Right cardiac atrium (tissue), 5 donors: ENCODE data around the gene CHD2. TPM values are rescaled to one million over a fixed set of nuclear protein-coding genes. Genes with fewer than 3 reads are reported as not detected.
A peak's percentile ranks its signal among the peaks of the same experiment; 100 is the strongest.
"Not testable (repeated sequence)": the region's sequence is repeated elsewhere in the genome, so short reads cannot be mapped to it uniquely, and the experiment has no call there.

Experiments used
- ATAC-seq, 2 donors: fragments of 200-7000 bp; cut with Tn5 transposase; one replicate each; pipeline versions ENCODE4 v1.8.0 to v1.9.1; 2020; ENCODE audit warnings: moderate library complexity in 2 of 2, mild to moderate bottlenecking in 1 of 2
- DNase-seq, 3 donors: peaks; one replicate each; pipeline ENCODE4 v3.0.0-alpha.2; 2020
- H3K27ac ChIP-seq: one replicate; pipeline ENCODE4 v1.5.1; 2013; ENCODE audit warnings: mild to moderate bottlenecking, low read length, control low read depth, moderate library complexity
- H3K27me3 ChIP-seq: one replicate; pipeline ENCODE4 v1.6.1; 2013; ENCODE audit not compliant: control insufficient read depth, insufficient read depth
- H3K4me1 ChIP-seq: one replicate; pipeline ENCODE4 v1.6.1; 2013; ENCODE audit warnings: low read length; ENCODE audit not compliant: control insufficient read depth, insufficient read depth
- H3K4me3 ChIP-seq: one replicate; pipeline ENCODE4 v1.5.1; 2013; ENCODE audit warnings: low read length, control low read depth
- H3K9me3 ChIP-seq: one replicate; pipeline ENCODE4 v1.6.1; 2013; ENCODE audit warnings: low read length; ENCODE audit not compliant: control insufficient read depth
- WGBS: extraction: QIAGEN DNeasy Blood & Tissue Kit; methylation state at CpG from one replicate; pipeline ENCODE4 v1.1.7; 2013; 5-methylcytosine and 5-hydroxymethylcytosine counted together
- intact Hi-C, 4 donors: fragments of 100-400 bp; cut with DNase I; formaldehyde crosslinking; loops; one replicate each; pipeline versions ENCODE4 v1.11.0 to v1.14.0; 2022 to 2023
- polyA plus RNA-seq: library from polyadenylated mRNA; stranded (reverse); fragments of 200-250 nt; gene quantifications from one replicate; pipeline ENCODE4 v1.2.3, GENCODE V29; 2013
- total RNA-seq, 4 donors: library from RNA; stranded (reverse); fragmentation: NEBNext Ultra II Directional; extraction: Animal tissue kit (Norgen Biotek cat#: 25700); gene quantifications; one replicate each; pipeline ENCODE4 v1.2.1, GENCODE V29; 2021
- donor health status: healthy with polysubstance abuse.
- donor health status: DM: no; HTN: yes; CAD: no.
- donor health status: DM: no; HTN: no; CAD: no.
- donor health status: DM: no; HTN: yes; CAD: no; lungs with severe emphysema.
- donor health status: DM: yes; HTN: yes; CAD: no.

CHD2 gene
- total and polyA plus RNA-seq, 5 donors, result 28.4 to 83.6 (median 64.3) TPM

DNA sequence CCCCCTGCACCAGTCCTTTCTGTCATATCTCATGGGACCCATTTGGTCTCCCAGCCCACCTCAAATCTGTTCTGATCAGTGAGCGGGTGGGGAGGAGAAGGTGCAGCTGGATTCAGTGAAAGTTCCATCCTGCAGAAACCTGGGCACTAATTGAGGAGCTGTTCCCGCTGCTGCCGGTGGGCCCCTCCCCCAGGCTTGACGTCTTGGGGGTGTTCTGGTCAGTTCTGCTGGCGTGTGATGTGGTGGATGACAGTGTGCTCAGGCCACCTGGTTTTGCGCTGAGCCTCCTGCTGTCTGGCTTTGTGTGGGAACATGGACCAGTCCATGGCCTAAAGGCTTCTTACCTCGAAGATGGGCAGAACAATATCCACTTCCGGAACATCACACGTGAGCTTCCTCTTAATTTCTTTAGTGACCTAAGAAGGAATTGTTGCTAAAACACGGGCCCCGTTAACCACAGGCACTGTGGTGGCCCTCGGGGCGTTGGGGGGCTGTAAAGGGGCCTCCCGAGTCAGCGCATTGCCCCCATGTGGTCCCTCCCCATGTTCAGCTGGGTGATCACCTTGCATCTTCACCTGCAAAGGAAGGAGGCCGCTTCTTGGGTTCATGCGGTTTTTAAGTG, 129.2 kb downstream of the CHD2 start:
- intact Hi-C loops, result loop anchor here in 1 of 4 donors (10.0 kb wide), 1 partner anchor 225 kb away; no protein-coding TSS in a partner anchor
- 60% methylated on average over 17 of the region's 17 CpGs for WGBS
- ATAC-seq (peak; percentile 3 to 12), DNase-seq (peak; percentile 59 to 79 (median 68))
- H3K27ac ChIP-seq, result peak overlapping the region; percentile 93
- no peak overlapping the region for H3K4me3 ChIP-seq
- no peaks in the 10 kb centered on the region for H3K27me3 ChIP-seq
- peaks cover 26% of the 10 kb centered on the region for H3K4me1 ChIP-seq
- no peaks in the 10 kb centered on the region for H3K9me3 ChIP-seq

DNA sequence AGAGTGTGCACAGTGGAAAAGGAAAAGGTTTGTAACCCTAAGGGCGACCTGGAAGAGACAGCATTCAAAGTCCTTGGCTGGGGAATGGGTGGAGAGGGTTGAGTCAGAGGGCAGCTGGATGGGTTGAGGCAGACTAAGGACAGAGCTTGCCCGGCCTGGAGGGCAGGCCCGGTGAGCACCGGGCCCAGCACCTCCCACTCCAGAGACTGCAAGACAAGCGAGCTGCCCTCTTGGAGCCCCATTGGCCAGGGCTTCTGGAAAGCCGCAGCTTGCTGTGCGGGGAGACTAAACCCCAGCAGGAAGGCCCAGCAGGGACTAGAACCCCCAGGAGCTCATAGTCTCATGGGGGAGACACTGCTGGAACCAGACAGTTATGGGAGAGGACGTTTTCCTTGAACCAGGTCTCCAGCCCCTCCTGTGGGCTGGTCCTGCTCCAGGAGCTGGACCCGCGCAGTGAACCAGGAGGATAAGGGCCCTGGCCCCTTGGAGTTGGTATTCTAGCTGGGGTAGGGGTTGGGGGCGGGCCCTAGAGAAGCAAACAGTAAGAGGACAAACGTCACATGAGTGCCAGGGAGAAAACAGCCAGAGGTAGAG, 129.8 kb downstream of the CHD2 start:
- Histone ChIP-seq H3K27ac (no peak overlapping the region), H3K27me3 (no peaks in the 10 kb centered on the region), H3K4me3 (no peak overlapping the region), H3K9me3 (no peaks in the 10 kb centered on the region), H3K4me1 (peaks cover 23% of the 10 kb centered on the region)
- intact Hi-C loops, result loop anchor here (5.0 to 10.0 kb wide), 4 partner anchors 225 to 1095 kb away; no protein-coding TSS in a partner anchor
- WGBS, result 64% methylated on average over 12 of the region's 12 CpGs
- DNase-seq (peak; percentile 44 to 72 (median 67)), ATAC-seq (peak; percentile 15 to 44)

- intact Hi-C loops, result loop anchor here (5.0 to 10.0 kb wide), 3 partner anchors 944 to 1094 kb away; no protein-coding TSS in a partner anchor
- Histone ChIP-seq H3K4me3 (no peak overlapping the region), H3K27me3 (no peaks in the 10 kb centered on the region), H3K27ac (no peak overlapping the region), H3K9me3 (no peaks in the 10 kb centered on the region), H3K4me1 (peaks cover 22% of the 10 kb centered on the region)
- DNase-seq (peak; percentile 72 to 84 (median 82)), ATAC-seq (peak; percentile 58 to 65)
- WGBS, result 14% methylated on average over 20 of the region's 20 CpGs
Measured at GRCh38 chr15:93030430-93031102, 130.4 kb downstream of the CHD2 start.

DNA sequence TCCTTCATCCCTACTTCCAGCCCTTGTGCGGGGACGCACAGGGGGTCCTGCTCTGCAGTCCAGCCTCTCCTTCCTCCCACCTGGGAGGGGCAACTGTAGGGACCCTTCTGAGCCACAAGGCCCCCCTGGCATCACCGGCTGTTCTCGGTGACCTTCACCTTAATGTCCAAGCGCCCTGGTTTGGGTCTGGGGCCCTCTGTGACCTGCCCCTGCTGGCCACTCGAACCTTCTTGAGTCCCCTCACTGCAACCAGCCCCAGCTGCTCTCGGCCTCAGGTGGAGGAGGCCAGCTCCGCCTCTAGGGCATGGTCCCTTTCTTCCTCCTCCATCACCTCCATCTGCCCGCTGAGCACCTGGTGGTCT, 131.0 kb downstream of the CHD2 start:
- peak in 2 of 3 donors; percentile 52 to 62 for DNase-seq
- ATAC-seq, result no peak
- intact Hi-C loops, result loop anchor here (5.0 to 10.0 kb wide), 3 partner anchors 944 to 1094 kb away; no protein-coding TSS in a partner anchor
- WGBS, result 77% methylated on average over 9 of the region's 9 CpGs
- H3K4me1 ChIP-seq, result peaks cover 22% of the 10 kb centered on the region
- no peak overlapping the region for H3K4me3 ChIP-seq
- no peak overlapping the region for H3K27ac ChIP-seq
- no peaks in the 10 kb centered on the region for H3K27me3 ChIP-seq
- no peaks in the 10 kb centered on the region for H3K9me3 ChIP-seq

- H3K4me3 ChIP-seq, ATAC-seq, H3K27ac ChIP-seq, H3K9me3 ChIP-seq, H3K27me3 ChIP-seq: not testable (repeated sequence)
- peak in 2 of 3 donors; percentile 58 for DNase-seq
- 94% methylated on average over 44 of the region's 44 CpGs for WGBS
- peaks cover 16% of the 10 kb centered on the region for H3K4me1 ChIP-seq
- intact Hi-C loops, result loop anchor here (5.0 to 10.0 kb wide), 3 partner anchors 943 to 1093 kb away; no protein-coding TSS in a partner anchor
Measured at GRCh38 chr15:93031557-93032384, 131.6 kb downstream of the CHD2 start.

DNA sequence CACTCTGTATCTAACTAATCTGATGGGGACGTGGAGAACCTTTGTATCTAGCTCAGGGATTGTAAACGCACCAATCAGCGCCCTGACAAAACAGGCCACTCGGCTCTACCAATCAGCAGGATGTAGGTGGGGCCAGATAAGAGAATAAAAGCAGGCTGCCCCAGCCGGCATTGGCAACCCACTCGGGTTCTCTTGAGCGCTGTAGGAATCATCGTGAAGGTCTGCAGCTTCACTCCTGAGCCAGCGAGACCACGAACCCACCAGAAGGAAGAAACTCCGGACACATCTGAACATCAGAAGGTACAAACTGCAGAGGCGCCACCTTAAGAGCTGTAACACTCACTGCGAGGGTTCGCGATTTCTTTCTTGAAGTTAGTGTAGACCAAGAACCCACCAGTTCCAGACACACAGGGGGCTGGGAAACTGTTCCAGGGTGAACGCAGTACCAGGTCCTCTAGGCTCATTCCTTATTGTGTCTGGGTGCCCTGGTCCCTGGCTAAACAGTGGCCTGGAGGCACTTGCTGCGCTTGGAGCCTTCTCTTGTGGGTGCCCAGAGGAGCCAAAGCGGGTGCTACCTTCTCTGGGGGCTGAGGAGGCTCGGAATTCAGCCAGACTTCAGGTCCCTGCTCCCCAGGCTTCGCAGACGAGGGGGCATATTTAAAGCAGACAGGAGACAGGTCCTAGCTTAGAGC, 132.5 kb downstream of the CHD2 start:
- intact Hi-C loops, result loop anchor here (5.0 to 10.0 kb wide), 3 partner anchors 942 to 1092 kb away; no protein-coding TSS in a partner anchor
- not testable (repeated sequence) for ATAC-seq, H3K9me3 ChIP-seq, H3K27ac ChIP-seq, H3K27me3 ChIP-seq, H3K4me3 ChIP-seq
- peak in 1 of 3 donors; percentile 26 for DNase-seq
- WGBS, result 88% methylated on average over 21 of the region's 21 CpGs
- H3K4me1 ChIP-seq, result peaks cover 13% of the 10 kb centered on the region

GRCh38 chr15:93033434-93034045, 133.4 kb downstream of the CHD2 start:
- Histone ChIP-seq H3K9me3 (no peaks in the 10 kb centered on the region), H3K27me3 (no peaks in the 10 kb centered on the region), H3K4me3 (no peak overlapping the region), H3K27ac (no peak overlapping the region), H3K4me1 (peaks cover 6% of the 10 kb centered on the region)
- intact Hi-C loops, result loop anchor here (5.0 to 10.0 kb wide), 3 partner anchors 941 to 1091 kb away; no protein-coding TSS in a partner anchor
- no peak for ATAC-seq
- DNase-seq, result peak in 1 of 3 donors; percentile 38
- 89% methylated on average over 14 of the region's 14 CpGs for WGBS

DNA sequence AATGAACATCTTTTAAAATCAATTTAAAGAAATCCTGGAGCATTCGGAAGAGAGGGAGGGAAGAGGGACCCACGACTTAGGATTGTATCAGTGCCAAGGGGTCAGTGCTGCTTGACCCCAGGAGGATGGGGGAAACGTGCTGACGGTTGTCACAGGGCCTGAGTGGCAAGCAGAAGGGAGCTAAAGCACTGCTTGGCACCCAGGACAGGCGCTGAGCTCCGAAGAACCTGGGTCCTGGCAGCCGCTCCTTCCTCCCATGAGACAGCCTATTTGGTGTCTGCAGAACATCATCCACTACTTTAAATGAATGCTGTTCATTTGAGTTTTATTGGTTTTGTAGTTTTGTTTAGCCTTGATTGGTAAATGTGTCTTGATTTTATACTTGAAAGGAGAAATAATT, 134.4 kb downstream of the CHD2 start:
- intact Hi-C loops, result loop anchor here (5.0 to 10.0 kb wide), 3 partner anchors 940 to 1090 kb away; no protein-coding TSS in a partner anchor
- H3K27ac ChIP-seq, result no peak overlapping the region
- WGBS, result 72% methylated on average over 7 of the region's 7 CpGs
- no peaks in the 10 kb centered on the region for H3K27me3 ChIP-seq
- ATAC-seq, result no peak
- peaks cover 3% of the 10 kb centered on the region for H3K4me1 ChIP-seq
- H3K9me3 ChIP-seq, result no peaks in the 10 kb centered on the region
- no peak overlapping the region for H3K4me3 ChIP-seq
- DNase-seq, result peak in 1 of 3 donors; percentile 34

- no peak for DNase-seq
Measured at GRCh38 chr15:93035092-93035915, 135.2 kb downstream of the CHD2 start.

More at GRCh38 chr15:93035092-93035915, 135.2 kb downstream of the CHD2 start:
- intact Hi-C loops, result loop anchor here in 3 of 4 donors (5.0 to 10.0 kb wide), 3 partner anchors 52 to 1089 kb away; partner anchors contain the start of gene RGMA (in 1 of the 3)
- 88% methylated on average over 18 of the region's 18 CpGs for WGBS
- H3K9me3 ChIP-seq, result no peaks in the 10 kb centered on the region
- ATAC-seq, result no peak
- no peaks in the 10 kb centered on the region for H3K27me3 ChIP-seq
- peaks cover 2% of the 10 kb centered on the region for H3K4me1 ChIP-seq
- H3K27ac ChIP-seq, result no peak overlapping the region
- no peak overlapping the region for H3K4me3 ChIP-seq
